GM21381 (cell line): ENCODE data around the gene PFN3.
A peak's percentile ranks its signal among the peaks of the same experiment; 100 is the strongest.

ENCODE experiments used
- ATAC-seq: cut with Tn5 transposase; IDR thresholded peaks from one replicate; pipeline ENCODE4 v1.9.1; 2021; ENCODE audit warnings: mild to moderate bottlenecking, moderate library complexity; ENCODE audit not compliant: unreplicated experiment

PFN3 gene

GRCh38 chr5:177396807-177397206, 3.7 kb downstream of the PFN3 start:
- no peak for ATAC-seq

GRCh38 chr5:177396078-177396477, 4.4 kb downstream of the PFN3 start:
- ATAC-seq = no peak

GRCh38 chr5:177393990-177394389, 6.5 kb downstream of the PFN3 start:
- no peak for ATAC-seq

GRCh38 chr5:177393206-177393765, 7.2 kb downstream of the PFN3 start:
- ATAC-seq = no peak

GRCh38 chr5:177392765-177393164, 7.7 kb downstream of the PFN3 start:
- ATAC-seq = no peak

GRCh38 chr5:177390363-177391300, 9.8 kb downstream of the PFN3 start:
- ATAC-seq = peak; percentile 34

GRCh38 chr5:177389241-177390169, 11.0 kb downstream of the PFN3 start:
- peak; percentile 53 for ATAC-seq

GRCh38 chr5:177388521-177389052, 11.9 kb downstream of the PFN3 start:
- no peak for ATAC-seq

- no peak for ATAC-seq
Measured at GRCh38 chr5:177387405-177387804, 13.1 kb downstream of the PFN3 start.

- no peak for ATAC-seq
Measured at GRCh38 chr5:177386542-177386941, 13.9 kb downstream of the PFN3 start.

- no peak for ATAC-seq
Measured at GRCh38 chr5:177385720-177386119, 14.7 kb downstream of the PFN3 start.

GRCh38 chr5:177384134-177384533, 16.3 kb downstream of the PFN3 start, which contains the start of gene SLC34A1:
Gene SLC34A1 (plus strand): TSS chr5:177384434. CDS start chr5:177385742, 1,308 bp downstream.
- no peak for ATAC-seq

- ATAC-seq = no peak
Measured at GRCh38 chr5:177383181-177383580, 17.3 kb downstream of the PFN3 start.

- no peak for ATAC-seq
Measured at GRCh38 chr5:177382423-177383029, 17.9 kb downstream of the PFN3 start.

- ATAC-seq = no peak
Measured at GRCh38 chr5:177380805-177381126, 19.7 kb downstream of the PFN3 start.

GRCh38 chr5:177378884-177379883, 21.3 kb downstream of the PFN3 start:
- peak; percentile 52 for ATAC-seq

- ATAC-seq = no peak
Measured at GRCh38 chr5:177377851-177378776, 22.3 kb downstream of the PFN3 start.

GRCh38 chr5:177376107-177376506, 24.4 kb downstream of the PFN3 start:
- no peak for ATAC-seq
